ENCODE measurements around the gene PRKCD.

Gene PRKCD

GRCh38 chr3:53236112-53236841 is 75.3 kb downstream of the PRKCD start:
- DNase-seq = no peak

- DNase-seq = no peak
Observed at GRCh38 chr3:53238051-53238850, 77.2 kb downstream of the PRKCD start.

DNA sequence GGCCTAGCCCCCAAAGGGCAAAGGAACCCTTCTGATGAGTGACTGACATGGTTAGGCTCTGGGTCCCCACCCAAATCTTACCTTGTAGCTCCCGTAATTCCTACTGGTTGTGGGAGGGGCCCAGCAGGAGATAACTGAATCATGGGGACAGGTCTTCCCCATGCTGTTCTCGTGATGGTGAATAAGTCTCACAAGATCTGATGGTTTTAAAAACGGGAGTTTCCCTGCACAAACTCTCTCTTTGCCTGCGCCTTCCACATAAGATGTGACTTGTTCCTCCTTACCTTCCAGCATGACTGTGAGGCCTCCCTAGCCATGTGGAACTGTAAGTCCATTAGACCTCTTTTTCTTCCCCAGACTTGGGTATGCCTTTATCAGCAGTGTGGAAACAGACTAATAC is 77.9 kb downstream of the PRKCD start:
- DNase-seq = no peak

- no peak for DNase-seq
Observed at GRCh38 chr3:53239800-53240199, 78.8 kb downstream of the PRKCD start.

- no peak for DNase-seq
Observed at GRCh38 chr3:53240989-53241972, 80.3 kb downstream of the PRKCD start.

- DNase-seq = no peak
Observed at GRCh38 chr3:53242155-53242554, 81.1 kb downstream of the PRKCD start.
